OCI-LY7 (cell line): Measurements from ENCODE around the gene FAM9A. TPM values are rescaled to one million over a fixed set of nuclear protein-coding genes. Genes with fewer than 3 reads are reported as not detected.
A peak's percentile ranks its signal among the peaks of the same experiment; 100 is the strongest.
"Not testable (repeated sequence)": the region's sequence is repeated elsewhere in the genome, so short reads cannot be mapped to it uniquely, and the experiment has no call there.

ENCODE experiments used
- BruUV-seq: library from RNA; stranded (reverse); fragments of 400-500 nt; replicated peaks from 2 replicates; lab custom pipeline; 2021; lab: Mats Ljungman, UMichigan
- CTCF ChIA-PET: fragments of 300-600 bp; sonication (Branson Sonifier 250); formaldehyde crosslinking; loops from one replicate; lab custom pipeline; 2022; ENCODE audit warnings: antibody characterized with exemption; ENCODE audit not compliant: unreplicated experiment; lab: Charles Lee
- POLR2A ChIA-PET: fragments of 300-600 bp; sonication (Branson Sonifier 250); formaldehyde crosslinking; loops from one replicate; lab custom pipeline; 2022; ENCODE audit warnings: antibody characterized with exemption; lab: Charles Lee
- DNase-seq: peaks from one replicate; pipeline ENCODE4 v3.0.0-alpha.2; 2015; ENCODE audit warnings: low spot score
- H2AFZ ChIP-seq: fragments of 200-600 bp; sonication (generic), shearing (Covaris generic); 2 replicates; pipeline ENCODE4 v1.6.1; 2014; ENCODE audit warnings: mild to moderate bottlenecking, antibody characterized with exemption, low read length, moderate library complexity
- H3K27ac ChIP-seq: fragments of 200-600 bp; sonication (generic); 2 replicates; pipeline ENCODE4 v1.5.1; 2014; ENCODE audit warnings: mixed run types, low read depth, mild to moderate bottlenecking, moderate library complexity, low read length, inconsistent platforms; ENCODE audit not compliant: poor library complexity, severe bottlenecking
- H3K36me3 ChIP-seq: fragments of 200-600 bp; sonication (generic); 2 replicates; pipeline ENCODE4 v1.6.1; 2014; ENCODE audit warnings: mild to moderate bottlenecking, antibody characterized with exemption, low read length, moderate library complexity, mixed read lengths; ENCODE audit not compliant: insufficient read depth
- H3K4me1 ChIP-seq: fragments of 200-600 bp; sonication (generic); 2 replicates; pipeline ENCODE4 v1.5.1; 2014; ENCODE audit warnings: mild to moderate bottlenecking, low read length; ENCODE audit not compliant: insufficient read depth, poor library complexity, severe bottlenecking
- H3K4me2 ChIP-seq: fragments of 200-600 bp; sonication (generic); 2 replicates; pipeline ENCODE4 v1.6.1; 2014; ENCODE audit warnings: mild to moderate bottlenecking, low read length
- H3K4me3 ChIP-seq: fragments of 200-600 bp; sonication (generic); 2 replicates; pipeline ENCODE4 v1.5.1; 2014; ENCODE audit warnings: mild to moderate bottlenecking, low read depth, low read length; ENCODE audit not compliant: poor library complexity, severe bottlenecking
- H3K79me2 ChIP-seq: fragments of 200-600 bp; sonication (generic); 2 replicates; pipeline ENCODE4 v1.6.1; 2016; ENCODE audit warnings: low read depth, mild to moderate bottlenecking, low read length, moderate library complexity, mixed read lengths; ENCODE audit not compliant: insufficient read depth
- H3K9me2 ChIP-seq: fragments of 200-600 bp; sonication (generic); 2 replicates; pipeline ENCODE4 v1.6.1; 2016; ENCODE audit warnings: mild to moderate bottlenecking, low read length, mixed read lengths; ENCODE audit not compliant: insufficient read depth
- H3K9me3 ChIP-seq: fragments of 200-600 bp; sonication (generic); 2 replicates; pipeline ENCODE4 v1.6.1; 2014; ENCODE audit warnings: mild to moderate bottlenecking, mixed run types, low read length, mixed read lengths
- H4K20me1 ChIP-seq: fragments of 200-600 bp; sonication (generic); 2 replicates; pipeline ENCODE4 v1.6.1; 2014; ENCODE audit warnings: mild to moderate bottlenecking, antibody characterized with exemption, low read length, moderate library complexity, mixed read lengths; ENCODE audit not compliant: insufficient read depth
- CTCF ChIP-seq: fragments of 200-600 bp; sonication (generic); conservative IDR thresholded peaks from 2 replicates; pipeline ENCODE4 v1.5.1; 2014; ENCODE audit warnings: mild to moderate bottlenecking, antibody characterized with exemption, low read length, moderate library complexity, mixed read lengths
- EZH2phosphoT487 ChIP-seq: fragments of 200-600 bp; sonication (generic); IDR thresholded peaks from 2 replicates; pipeline ENCODE4 v1.6.1; 2018; ENCODE audit warnings: low read depth, borderline replicate concordance, mild to moderate bottlenecking, mixed run types, antibody characterized with exemption, low read length, moderate library complexity, mixed read lengths
- intact Hi-C: fragments of 100-400 bp; cut with micrococcal nuclease; formaldehyde crosslinking; loops from one replicate; pipeline ENCODE4 v1.10.0; 2022; ENCODE audit not compliant: unreplicated experiment
- total RNA-seq, 2 experiments: library from RNA; depleted of rRNA in 1 of 2; stranded (reverse); fragments of >200 nt in 1 of 2; shearing (Covaris generic) in 1 of 2; gene quantifications; 2 replicates each; pipeline ENCODE4 v1.2.3, GENCODE V29; 2014 to 2022

The FAM9A gene
- total RNA-seq, 2 experiments from 2014 or later, result not detected

DNA sequence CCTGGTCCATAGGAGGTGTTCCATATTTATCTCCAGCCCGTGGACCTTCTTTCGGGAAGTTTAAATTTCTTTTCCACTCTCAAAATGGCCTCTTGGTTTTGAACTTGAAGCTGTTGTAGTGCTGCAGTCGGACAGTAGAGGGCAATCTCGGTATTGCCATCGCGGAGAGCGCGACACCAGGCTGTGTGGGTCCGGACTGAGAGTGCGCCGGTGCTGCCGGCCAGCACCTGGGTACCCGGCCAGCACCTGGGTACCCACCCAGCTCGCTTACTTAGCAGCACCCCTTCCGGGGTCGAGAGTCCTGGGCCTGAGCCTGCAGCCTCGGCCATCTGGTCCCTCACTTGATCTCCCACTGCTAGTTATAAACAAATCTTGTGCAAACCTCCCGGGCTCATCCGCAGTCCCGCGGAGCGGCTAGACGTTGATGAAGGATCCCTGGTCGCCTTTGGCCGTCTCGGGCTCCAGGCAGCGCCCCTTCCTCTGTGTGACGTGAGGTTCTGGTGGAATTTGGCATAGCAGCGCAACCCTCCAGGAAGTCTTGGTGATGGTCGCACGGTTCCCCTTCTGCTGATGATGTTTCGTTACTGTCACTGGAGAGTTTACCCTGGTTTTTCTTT, 18.0 kb downstream of the FAM9A start:
- H4K20me1 ChIP-seq, result no peaks in the 10 kb centered on the region
- no peak overlapping the region for H3K27ac ChIP-seq
- H3K79me2 ChIP-seq, result no peaks in the 10 kb centered on the region
- H3K9me3 ChIP-seq, result no peaks in the 10 kb centered on the region
- BruUV-seq, result no TSS peak
- CTCF ChIA-PET, result no interaction called here
- no peaks in the 10 kb centered on the region for H3K4me1 ChIP-seq
- no peaks in the 10 kb centered on the region for H3K36me3 ChIP-seq
- TF ChIP-seq CTCF, result peak; percentile 50
- TF ChIP-seq EZH2phosphoT487, result no peak
- POLR2A ChIA-PET, result no interaction called here
- no peak overlapping the region for H3K4me3 ChIP-seq
- intact Hi-C loops, result no loop called here
- H2AFZ ChIP-seq, result no peak overlapping the region
- no peak for DNase-seq
- H3K9me2 ChIP-seq, result no peaks in the 10 kb centered on the region
- no peak overlapping the region for H3K4me2 ChIP-seq

GRCh38 chrX:8782595-8782994, 18.6 kb downstream of the FAM9A start:
- Histone ChIP-seq H3K27ac (no peak overlapping the region), H2AFZ (no peak overlapping the region), H4K20me1 (no peaks in the 10 kb centered on the region), H3K79me2 (no peaks in the 10 kb centered on the region), H3K4me3 (no peak overlapping the region), H3K9me3 (no peaks in the 10 kb centered on the region), H3K4me1 (no peaks in the 10 kb centered on the region), H3K36me3 (no peaks in the 10 kb centered on the region), H3K4me2 (no peak overlapping the region), H3K9me2 (no peaks in the 10 kb centered on the region)
- BruUV-seq, result no TSS peak
- DNase-seq, result no peak
- CTCF ChIA-PET, result no interaction called here
- POLR2A ChIA-PET, result no interaction called here
- intact Hi-C loops, result no loop called here
- TF ChIP-seq CTCF, result no peak
- no peak for TF ChIP-seq EZH2phosphoT487

- H3K4me1 ChIP-seq, CTCF ChIA-PET, H3K27ac ChIP-seq, H4K20me1 ChIP-seq, DNase-seq, H3K36me3 ChIP-seq, POLR2A ChIA-PET, H3K4me3 ChIP-seq, H3K4me2 ChIP-seq, intact Hi-C loops, H3K9me2 ChIP-seq, H3K9me3 ChIP-seq, H2AFZ ChIP-seq, BruUV-seq, H3K79me2 ChIP-seq: not testable (repeated sequence)
Observed at GRCh38 chrX:8781921-8782320, 19.3 kb downstream of the FAM9A start.
